ENCODE results near the gene GMCL2. TPM values are rescaled to one million over a fixed set of nuclear protein-coding genes. Genes with fewer than 3 reads are reported as not detected.

GMCL2 gene
- total and polyA plus RNA-seq, 4 donors, result not detected

DNA sequence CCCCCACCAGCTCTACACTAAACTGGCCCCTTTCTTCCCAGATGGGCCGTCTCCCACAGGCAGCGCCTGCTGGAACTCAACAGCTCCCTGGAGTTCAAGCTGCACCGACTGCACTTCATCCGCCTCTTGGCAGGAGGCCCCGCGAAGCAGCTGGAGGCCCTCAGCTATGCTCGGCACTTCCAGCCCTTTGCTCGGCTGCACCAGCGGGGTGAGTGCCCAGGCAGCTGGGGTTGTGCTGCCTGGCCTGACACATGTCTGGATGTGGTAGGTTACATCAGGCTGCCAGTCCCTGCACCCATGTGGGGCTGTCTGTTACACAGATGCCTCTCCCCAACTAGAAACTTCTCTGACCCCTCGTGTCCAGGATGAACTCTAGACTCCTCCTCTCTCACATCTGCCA, 43.3 kb downstream of the GMCL2 start (continued):
- TF ChIP-seq, protein P1, sequence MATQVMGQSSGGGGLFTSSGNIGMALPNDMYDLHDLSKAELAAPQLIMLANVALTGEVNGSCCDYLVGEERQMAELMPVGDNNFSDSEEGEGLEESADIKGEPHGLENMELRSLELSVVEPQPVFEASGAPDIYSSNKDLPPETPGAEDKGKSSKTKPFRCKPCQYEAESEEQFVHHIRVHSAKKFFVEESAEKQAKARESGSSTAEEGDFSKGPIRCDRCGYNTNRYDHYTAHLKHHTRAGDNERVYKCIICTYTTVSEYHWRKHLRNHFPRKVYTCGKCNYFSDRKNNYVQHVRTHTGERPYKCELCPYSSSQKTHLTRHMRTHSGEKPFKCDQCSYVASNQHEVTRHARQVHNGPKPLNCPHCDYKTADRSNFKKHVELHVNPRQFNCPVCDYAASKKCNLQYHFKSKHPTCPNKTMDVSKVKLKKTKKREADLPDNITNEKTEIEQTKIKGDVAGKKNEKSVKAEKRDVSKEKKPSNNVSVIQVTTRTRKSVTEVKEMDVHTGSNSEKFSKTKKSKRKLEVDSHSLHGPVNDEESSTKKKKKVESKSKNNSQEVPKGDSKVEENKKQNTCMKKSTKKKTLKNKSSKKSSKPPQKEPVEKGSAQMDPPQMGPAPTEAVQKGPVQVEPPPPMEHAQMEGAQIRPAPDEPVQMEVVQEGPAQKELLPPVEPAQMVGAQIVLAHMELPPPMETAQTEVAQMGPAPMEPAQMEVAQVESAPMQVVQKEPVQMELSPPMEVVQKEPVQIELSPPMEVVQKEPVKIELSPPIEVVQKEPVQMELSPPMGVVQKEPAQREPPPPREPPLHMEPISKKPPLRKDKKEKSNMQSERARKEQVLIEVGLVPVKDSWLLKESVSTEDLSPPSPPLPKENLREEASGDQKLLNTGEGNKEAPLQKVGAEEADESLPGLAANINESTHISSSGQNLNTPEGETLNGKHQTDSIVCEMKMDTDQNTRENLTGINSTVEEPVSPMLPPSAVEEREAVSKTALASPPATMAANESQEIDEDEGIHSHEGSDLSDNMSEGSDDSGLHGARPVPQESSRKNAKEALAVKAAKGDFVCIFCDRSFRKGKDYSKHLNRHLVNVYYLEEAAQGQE (IDR thresholded peaks at IDR 0.05), result no peak
- TF ChIP-seq, protein P2, sequence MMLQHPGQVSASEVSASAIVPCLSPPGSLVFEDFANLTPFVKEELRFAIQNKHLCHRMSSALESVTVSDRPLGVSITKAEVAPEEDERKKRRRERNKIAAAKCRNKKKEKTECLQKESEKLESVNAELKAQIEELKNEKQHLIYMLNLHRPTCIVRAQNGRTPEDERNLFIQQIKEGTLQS (IDR thresholded peaks at IDR 0.05), result no peak

DNA sequence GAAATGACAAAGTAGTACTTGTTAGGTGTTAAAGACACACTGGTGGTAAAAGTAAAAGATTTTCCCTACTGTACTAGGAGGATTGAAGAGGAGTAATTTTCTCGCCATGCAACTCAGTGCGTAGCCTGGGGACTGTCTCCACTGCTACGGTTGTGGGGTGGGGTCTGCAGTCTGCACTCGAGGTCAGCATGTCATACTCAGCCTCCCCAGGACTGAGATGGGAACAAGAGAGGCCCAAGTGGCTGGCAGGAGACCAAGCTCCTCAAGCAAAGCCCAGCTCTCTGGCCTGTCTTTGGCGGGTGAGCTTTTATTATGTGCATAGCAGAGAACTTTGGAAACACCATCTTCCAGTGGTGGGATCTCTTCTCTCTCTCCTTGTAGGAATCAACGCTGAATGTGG, 43.9 kb downstream of the GMCL2 start:
- Histone ChIP-seq H3K4me3 (ENCODE audit: low read depth in 1 of 3, low read length in 3 of 3) (no peak overlapping the region), H3K9me3 (ENCODE audit: control insufficient read depth in 4 of 4, low read length in 3 of 4) (no peaks in the 10 kb centered on the region), H3K27ac (ENCODE audit: low read depth in 1 of 2, low read length in 2 of 2) (no peak overlapping the region), H3K36me3 (ENCODE audit: control insufficient read depth in 4 of 4, insufficient read depth in 3 of 4, low read depth in 1 of 4, low read length in 3 of 4) (peaks cover 16 to 47% (median 34%) of the 10 kb centered on the region in 4 donors), H3K9ac (ENCODE audit: low read depth in 1 of 2, low read length in 2 of 2) (no peak overlapping the region), H3K27me3 (ENCODE audit: control insufficient read depth in 4 of 4, insufficient read depth in 4 of 4, low read length in 3 of 4) (no peaks in the 10 kb centered on the region), H3K4me1 (ENCODE audit: control insufficient read depth in 4 of 4, insufficient read depth in 4 of 4, low read length in 3 of 4) (no peaks in the 10 kb centered on the region)
- 91% methylated on average over 6 of the region's 6 CpGs for WGBS
- TF ChIP-seq, protein P1 (IDR thresholded peaks at IDR 0.05), result no peak
- no peak for TF ChIP-seq TAF1 (conservative IDR thresholded peaks at IDR 0.05)
- TF ChIP-seq JUND (IDR thresholded peaks at IDR 0.05), result no peak
- TF ChIP-seq, protein P3, sequence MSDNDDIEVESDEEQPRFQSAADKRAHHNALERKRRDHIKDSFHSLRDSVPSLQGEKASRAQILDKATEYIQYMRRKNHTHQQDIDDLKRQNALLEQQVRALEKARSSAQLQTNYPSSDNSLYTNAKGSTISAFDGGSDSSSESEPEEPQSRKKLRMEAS (IDR thresholded peaks at IDR 0.05), result no peak
- TF ChIP-seq HNF4A (conservative IDR thresholded peaks at IDR 0.05), result no peak
- no peak for TF ChIP-seq EGR1 (IDR thresholded peaks at IDR 0.05; ENCODE audit: low read depth in 2 of 2)
- TF ChIP-seq, protein P2 (IDR thresholded peaks at IDR 0.05), result no peak
- no peak for TF ChIP-seq RAD21 (IDR thresholded peaks at IDR 0.05)
- TF ChIP-seq FOXA2 (IDR thresholded peaks at IDR 0.05), result no peak
- no peak for DNase-seq (ENCODE audit: low spot score)

DNA sequence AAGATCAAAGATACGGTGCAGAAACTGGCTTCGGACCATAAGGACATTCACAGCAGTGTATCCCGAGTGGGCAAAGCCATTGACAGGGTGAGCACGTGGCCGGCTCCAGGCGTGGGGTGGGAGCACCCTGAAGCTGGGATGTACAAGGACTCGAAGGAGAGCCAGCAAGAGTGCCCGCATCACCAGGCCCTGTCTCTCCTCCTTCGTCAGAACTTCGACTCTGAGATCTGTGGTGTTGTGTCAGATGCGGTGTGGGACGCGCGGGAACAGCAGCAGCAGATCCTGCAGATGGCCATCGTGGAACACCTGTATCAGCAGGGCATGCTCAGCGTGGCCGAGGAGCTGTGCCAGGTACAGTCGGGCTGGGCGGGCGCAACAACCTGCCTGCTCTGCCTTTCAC, 44.5 kb downstream of the GMCL2 start:
- no peaks in the 10 kb centered on the region for H3K27me3 ChIP-seq (ENCODE audit: control insufficient read depth in 4 of 4, insufficient read depth in 4 of 4, low read length in 3 of 4)
- no peak overlapping the region for H3K4me3 ChIP-seq (ENCODE audit: low read depth in 1 of 3, low read length in 3 of 3)
- WGBS, result 95% methylated on average over 20 of the region's 20 CpGs
- DNase-seq (ENCODE audit: low spot score), result no peak
- no peaks in the 10 kb centered on the region for H3K4me1 ChIP-seq (ENCODE audit: control insufficient read depth in 4 of 4, insufficient read depth in 4 of 4, low read length in 3 of 4)
- H3K36me3 ChIP-seq (ENCODE audit: control insufficient read depth in 4 of 4, insufficient read depth in 3 of 4, low read depth in 1 of 4, low read length in 3 of 4), result peaks cover 15 to 44% (median 31%) of the 10 kb centered on the region in 4 donors
- H3K9me3 ChIP-seq (ENCODE audit: control insufficient read depth in 4 of 4, low read length in 3 of 4), result no peaks in the 10 kb centered on the region
- TF ChIP-seq RXRA (IDR thresholded peaks at IDR 0.05) (no peak), HNF4A (conservative IDR thresholded peaks at IDR 0.05) (no peak), RAD21 (IDR thresholded peaks at IDR 0.05) (no peak)
- TF ChIP-seq, protein P2 (IDR thresholded peaks at IDR 0.05), result no peak
- H3K9ac ChIP-seq (ENCODE audit: low read depth in 1 of 2, low read length in 2 of 2), result no peak overlapping the region
- H3K27ac ChIP-seq (ENCODE audit: low read depth in 1 of 2, low read length in 2 of 2), result no peak overlapping the region

All from liver (tissue), 9 donors.